ENCODE results near the gene TACC2. TPM values are rescaled to one million over a fixed set of nuclear protein-coding genes. Genes with fewer than 3 reads are reported as not detected.

TACC2 gene
- total and polyA plus RNA-seq, 2 experiments from 2014 or later = 4.3 to 16.7 TPM

GRCh38 chr10:122123186-122123585 lies 134.2 kb downstream of the TACC2 start:
- Histone ChIP-seq H3K9me3 (ENCODE audit: low read depth) (no peaks in the 10 kb centered on the region), H3K4me2 (ENCODE audit: unreplicated experiment) (no peak overlapping the region), H3K79me2 (ENCODE audit: insufficient read depth) (peaks cover 46% of the 10 kb centered on the region), H2AFZ (no peak overlapping the region), H3K4me1 (ENCODE audit: insufficient read depth) (peaks cover 12% of the 10 kb centered on the region), H3K9me2 (ENCODE audit: insufficient read depth) (no peaks in the 10 kb centered on the region), H3K9ac (no peak overlapping the region), H3K27me3 (replicated peaks; ENCODE audit: insufficient read depth) (no peaks in the 10 kb centered on the region), H3F3A (ENCODE audit: insufficient read depth) (peaks cover 19% of the 10 kb centered on the region), H3K4me3 (no peak overlapping the region), H3K27ac (no peak overlapping the region), H3K36me3 (ENCODE audit: low read depth) (no peaks in the 10 kb centered on the region), H4K20me1 (ENCODE audit: insufficient read depth) (no peaks in the 10 kb centered on the region)
- whole genome bisulfite sequencing, 2 experiments (ENCODE audit: low coverage in 1 of 2, low lambda C conversion rate in 2 of 2, missing lambda C conversion rate in 2 of 2) = 83 to 85% methylated on average over 8 of the region's 8 CpGs
- TF ChIP-seq EZH2phosphoT487 (IDR thresholded peaks at IDR 0.05; ENCODE audit: insufficient read depth, low read depth) = no peak
- no peak for TF ChIP-seq EZH2 (IDR thresholded peaks at IDR 0.05; ENCODE audit: insufficient read depth, poor library complexity, severe bottlenecking)
- in situ Hi-C loops (cut with MboI) = no loop called here
- no peak for DNase-seq

GRCh38 chr10:122124342-122124741 lies 135.4 kb downstream of the TACC2 start:
- Histone ChIP-seq H3K9ac (no peak overlapping the region), H3K79me2 (ENCODE audit: insufficient read depth) (peaks cover 40% of the 10 kb centered on the region), H3K9me2 (ENCODE audit: insufficient read depth) (no peaks in the 10 kb centered on the region), H3F3A (ENCODE audit: insufficient read depth) (peaks cover 21% of the 10 kb centered on the region), H3K4me2 (ENCODE audit: unreplicated experiment) (no peak overlapping the region), H3K9me3 (ENCODE audit: low read depth) (no peaks in the 10 kb centered on the region), H3K36me3 (ENCODE audit: low read depth) (no peaks in the 10 kb centered on the region), H3K27ac (no peak overlapping the region), H3K4me3 (no peak overlapping the region), H4K20me1 (ENCODE audit: insufficient read depth) (no peaks in the 10 kb centered on the region), H3K27me3 (replicated peaks; ENCODE audit: insufficient read depth) (no peaks in the 10 kb centered on the region), H3K4me1 (ENCODE audit: insufficient read depth) (peaks cover 18% of the 10 kb centered on the region), H2AFZ (no peak overlapping the region)
- 91 to 98% methylated on average over 9 of the region's 9 CpGs for WGBS, 2 experiments (ENCODE audit: low coverage in 1 of 2, low lambda C conversion rate in 2 of 2, missing lambda C conversion rate in 2 of 2)
- in situ Hi-C loops (cut with MboI) = no loop called here
- no peak for TF ChIP-seq EZH2 (IDR thresholded peaks at IDR 0.05; ENCODE audit: insufficient read depth, poor library complexity, severe bottlenecking)
- TF ChIP-seq EZH2phosphoT487 (IDR thresholded peaks at IDR 0.05; ENCODE audit: insufficient read depth, low read depth) = no peak
- DNase-seq = no peak

- H3K9me3 ChIP-seq (ENCODE audit: low read depth) = no peaks in the 10 kb centered on the region
- H3K4me1 ChIP-seq (ENCODE audit: insufficient read depth) = peaks cover 18% of the 10 kb centered on the region
- H3K27me3 ChIP-seq (replicated peaks; ENCODE audit: insufficient read depth) = no peaks in the 10 kb centered on the region
- no peak overlapping the region for H3K27ac ChIP-seq
- no peaks in the 10 kb centered on the region for H4K20me1 ChIP-seq (ENCODE audit: insufficient read depth)
- no peak overlapping the region for H3K9ac ChIP-seq
- H3F3A ChIP-seq (ENCODE audit: insufficient read depth) = peaks cover 21% of the 10 kb centered on the region
- DNase-seq = no peak
- WGBS, 2 experiments (ENCODE audit: low coverage in 1 of 2, low lambda C conversion rate in 2 of 2, missing lambda C conversion rate in 2 of 2) = 78% methylated on average over 6 to 7 of the region's 7 CpGs
- H3K4me2 ChIP-seq (ENCODE audit: unreplicated experiment) = no peak overlapping the region
- no peaks in the 10 kb centered on the region for H3K9me2 ChIP-seq (ENCODE audit: insufficient read depth)
- H3K4me3 ChIP-seq = no peak overlapping the region
- H3K79me2 ChIP-seq (ENCODE audit: insufficient read depth) = peaks cover 40% of the 10 kb centered on the region
- in situ Hi-C loops (cut with MboI) = no loop called here
- TF ChIP-seq EZH2phosphoT487 (IDR thresholded peaks at IDR 0.05; ENCODE audit: insufficient read depth, low read depth) (no peak), EZH2 (IDR thresholded peaks at IDR 0.05; ENCODE audit: insufficient read depth, poor library complexity, severe bottlenecking) (no peak)
- H3K36me3 ChIP-seq (ENCODE audit: low read depth) = no peaks in the 10 kb centered on the region
- H2AFZ ChIP-seq = no peak overlapping the region
Measured at GRCh38 chr10:122124808-122125207, 135.8 kb downstream of the TACC2 start.

GRCh38 chr10:122126763-122127659 lies 138.0 kb downstream of the TACC2 start:
- Histone ChIP-seq H3K4me3 (peak overlapping the region; percentile 62), H3K27ac (peak overlapping the region; percentile 23), H3F3A (ENCODE audit: insufficient read depth) (peaks cover 21% of the 10 kb centered on the region), H4K20me1 (ENCODE audit: insufficient read depth) (no peaks in the 10 kb centered on the region), H3K9me3 (ENCODE audit: low read depth) (no peaks in the 10 kb centered on the region), H2AFZ (no peak overlapping the region), H3K36me3 (ENCODE audit: low read depth) (no peaks in the 10 kb centered on the region), H3K4me1 (ENCODE audit: insufficient read depth) (peaks cover 18% of the 10 kb centered on the region), H3K9ac (peak overlapping the region; percentile 54; the same call in 1 of the 2 replicates), H3K79me2 (ENCODE audit: insufficient read depth) (peaks cover 41% of the 10 kb centered on the region), H3K4me2 (ENCODE audit: unreplicated experiment) (peak overlapping the region; percentile 82), H3K27me3 (replicated peaks; ENCODE audit: insufficient read depth) (no peaks in the 10 kb centered on the region), H3K9me2 (ENCODE audit: insufficient read depth) (no peaks in the 10 kb centered on the region)
- in situ Hi-C loops (cut with MboI) = no loop called here
- 46 to 47% methylated on average over 6 of the region's 6 CpGs for WGBS, 2 experiments (ENCODE audit: low coverage in 1 of 2, low lambda C conversion rate in 2 of 2, missing lambda C conversion rate in 2 of 2)
- TF ChIP-seq EZH2phosphoT487 (IDR thresholded peaks at IDR 0.05; ENCODE audit: insufficient read depth, low read depth) (no peak), EZH2 (IDR thresholded peaks at IDR 0.05; ENCODE audit: insufficient read depth, poor library complexity, severe bottlenecking) (no peak)
- DNase-seq = peak; percentile 94
